ENCODE measurements around the gene POU2AF2. TPM values are rescaled to one million over a fixed set of nuclear protein-coding genes. Genes with fewer than 3 reads are reported as not detected.

POU2AF2 gene
- total RNA-seq, 2 donors from 2014 or later, result 1.3 to 2.2 TPM

DNA sequence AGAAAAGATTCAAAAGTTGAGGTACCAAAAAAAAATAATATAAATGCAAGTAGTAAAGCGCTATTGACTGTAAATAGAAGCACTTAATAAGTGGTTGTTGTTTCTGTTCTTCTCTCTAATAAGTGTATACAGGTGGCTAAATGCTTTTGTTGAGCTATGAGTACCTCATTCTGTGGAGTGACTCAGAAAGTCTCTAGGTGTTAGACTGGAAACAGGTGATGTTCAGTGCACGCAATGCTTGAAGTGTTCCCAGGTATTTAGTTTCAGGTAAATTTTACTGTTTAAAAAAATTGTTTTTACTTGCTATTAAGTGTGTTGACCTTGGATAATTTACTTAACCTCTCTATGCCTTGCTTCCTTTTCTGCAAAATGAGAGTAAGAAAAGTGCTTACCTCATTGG lies 77.0 kb downstream of the POU2AF2 start:
- Histone ChIP-seq H3K9ac (ENCODE audit: low read depth in 2 of 2, low read length in 2 of 2) (no peak overlapping the region), H3K27me3 (no peaks in the 10 kb centered on the region), H3K9me3 (no peaks in the 10 kb centered on the region), H3K4me3 (no peak overlapping the region), H3K4me1 (no peaks in the 10 kb centered on the region), H3K27ac (no peak overlapping the region), H3K36me3 (no peaks in the 10 kb centered on the region)
- TF ChIP-seq, protein P1, sequence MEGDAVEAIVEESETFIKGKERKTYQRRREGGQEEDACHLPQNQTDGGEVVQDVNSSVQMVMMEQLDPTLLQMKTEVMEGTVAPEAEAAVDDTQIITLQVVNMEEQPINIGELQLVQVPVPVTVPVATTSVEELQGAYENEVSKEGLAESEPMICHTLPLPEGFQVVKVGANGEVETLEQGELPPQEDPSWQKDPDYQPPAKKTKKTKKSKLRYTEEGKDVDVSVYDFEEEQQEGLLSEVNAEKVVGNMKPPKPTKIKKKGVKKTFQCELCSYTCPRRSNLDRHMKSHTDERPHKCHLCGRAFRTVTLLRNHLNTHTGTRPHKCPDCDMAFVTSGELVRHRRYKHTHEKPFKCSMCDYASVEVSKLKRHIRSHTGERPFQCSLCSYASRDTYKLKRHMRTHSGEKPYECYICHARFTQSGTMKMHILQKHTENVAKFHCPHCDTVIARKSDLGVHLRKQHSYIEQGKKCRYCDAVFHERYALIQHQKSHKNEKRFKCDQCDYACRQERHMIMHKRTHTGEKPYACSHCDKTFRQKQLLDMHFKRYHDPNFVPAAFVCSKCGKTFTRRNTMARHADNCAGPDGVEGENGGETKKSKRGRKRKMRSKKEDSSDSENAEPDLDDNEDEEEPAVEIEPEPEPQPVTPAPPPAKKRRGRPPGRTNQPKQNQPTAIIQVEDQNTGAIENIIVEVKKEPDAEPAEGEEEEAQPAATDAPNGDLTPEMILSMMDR (IDR thresholded peaks at IDR 0.05), result no peak
- DNase-seq, result no peak
- intact Hi-C loops (cut with DNase I), result no loop called here

DNA sequence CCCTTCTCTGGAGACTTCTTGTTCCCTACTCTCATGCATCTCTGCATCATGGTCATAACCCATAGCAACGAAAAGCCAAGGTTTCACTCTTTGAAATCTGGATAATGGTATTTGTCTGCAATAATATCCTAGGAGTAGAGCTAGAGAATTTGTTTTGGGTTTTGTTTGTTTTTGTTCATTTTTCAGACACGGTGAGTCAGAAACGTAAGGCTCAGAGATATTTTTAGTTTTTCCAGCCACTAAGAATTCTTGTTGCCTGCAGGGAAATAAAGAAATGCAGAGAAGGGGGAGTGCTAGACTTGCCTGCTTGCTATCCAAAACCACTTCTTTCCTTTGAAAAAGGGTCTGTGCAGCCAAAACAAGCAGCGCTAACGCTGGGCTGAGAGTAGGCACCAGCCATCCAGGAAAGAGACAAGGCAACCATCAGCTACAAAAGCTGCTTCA lies 78.8 kb downstream of the POU2AF2 start:
- intact Hi-C loops (cut with DNase I), result no loop called here
- Histone ChIP-seq H3K9ac (ENCODE audit: low read depth in 2 of 2, low read length in 2 of 2) (no peak overlapping the region), H3K4me1 (no peaks in the 10 kb centered on the region), H3K4me3 (no peak overlapping the region), H3K27me3 (no peaks in the 10 kb centered on the region), H3K9me3 (no peaks in the 10 kb centered on the region), H3K36me3 (no peaks in the 10 kb centered on the region), H3K27ac (no peak overlapping the region)
- TF ChIP-seq, protein P1 (IDR thresholded peaks at IDR 0.05), result no peak
- no peak for DNase-seq

DNA sequence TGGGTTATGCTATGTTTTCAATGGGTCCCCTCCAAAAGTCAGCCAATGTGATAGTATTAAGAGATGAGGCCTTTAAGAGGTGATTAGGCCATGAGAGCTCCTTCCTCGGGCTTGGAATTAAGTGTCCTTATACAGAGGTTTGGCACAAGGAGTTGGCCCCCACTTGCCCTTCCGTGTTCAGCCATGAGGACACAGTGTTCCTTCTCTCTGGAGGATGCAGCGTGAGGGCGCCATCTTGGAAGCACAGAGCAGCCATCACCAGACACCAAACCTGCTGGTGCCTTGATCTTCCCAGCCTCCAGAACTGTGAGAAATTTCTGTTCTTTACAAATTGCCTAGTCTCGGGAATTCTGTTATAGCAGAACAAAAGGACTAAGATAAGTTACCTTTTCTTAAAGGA lies 79.7 kb downstream of the POU2AF2 start:
- H3K4me1 ChIP-seq, result no peaks in the 10 kb centered on the region
- no peaks in the 10 kb centered on the region for H3K9me3 ChIP-seq
- intact Hi-C loops (cut with DNase I), result no loop called here
- no peak overlapping the region for H3K4me3 ChIP-seq
- no peak for DNase-seq
- TF ChIP-seq, protein P1 (IDR thresholded peaks at IDR 0.05), result no peak
- H3K27ac ChIP-seq, result no peak overlapping the region
- no peaks in the 10 kb centered on the region for H3K36me3 ChIP-seq
- no peaks in the 10 kb centered on the region for H3K27me3 ChIP-seq
- no peak overlapping the region for H3K9ac ChIP-seq (ENCODE audit: low read depth in 2 of 2, low read length in 2 of 2)

DNA sequence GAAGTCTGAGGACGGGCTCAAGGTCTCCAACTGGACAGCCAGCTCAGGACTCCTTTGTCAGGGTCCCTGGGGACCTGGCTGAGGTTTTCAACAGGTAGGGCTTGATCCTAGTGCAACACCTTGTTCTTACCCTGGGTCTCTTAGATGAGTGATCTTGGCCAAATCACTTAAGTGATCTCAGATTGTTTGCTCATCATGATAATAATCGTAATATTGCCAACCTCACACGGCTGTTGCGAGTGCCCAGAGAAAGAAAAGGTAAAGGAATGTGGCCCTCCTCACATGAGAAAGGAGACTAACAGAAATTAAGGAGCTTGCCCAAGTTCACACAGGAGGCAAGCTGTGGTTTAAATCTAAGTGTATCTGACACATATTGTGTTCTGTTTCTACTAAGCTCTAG lies 81.3 kb downstream of the POU2AF2 start:
- DNase-seq, result no peak
- no peaks in the 10 kb centered on the region for H3K36me3 ChIP-seq
- H3K4me1 ChIP-seq, result no peaks in the 10 kb centered on the region
- H3K9ac ChIP-seq (ENCODE audit: low read depth in 2 of 2, low read length in 2 of 2), result no peak overlapping the region
- no peak overlapping the region for H3K27ac ChIP-seq
- no peaks in the 10 kb centered on the region for H3K9me3 ChIP-seq
- H3K27me3 ChIP-seq, result no peaks in the 10 kb centered on the region
- TF ChIP-seq, protein P1 (IDR thresholded peaks at IDR 0.05), result no peak
- intact Hi-C loops (cut with DNase I), result no loop called here
- H3K4me3 ChIP-seq, result no peak overlapping the region

DNA sequence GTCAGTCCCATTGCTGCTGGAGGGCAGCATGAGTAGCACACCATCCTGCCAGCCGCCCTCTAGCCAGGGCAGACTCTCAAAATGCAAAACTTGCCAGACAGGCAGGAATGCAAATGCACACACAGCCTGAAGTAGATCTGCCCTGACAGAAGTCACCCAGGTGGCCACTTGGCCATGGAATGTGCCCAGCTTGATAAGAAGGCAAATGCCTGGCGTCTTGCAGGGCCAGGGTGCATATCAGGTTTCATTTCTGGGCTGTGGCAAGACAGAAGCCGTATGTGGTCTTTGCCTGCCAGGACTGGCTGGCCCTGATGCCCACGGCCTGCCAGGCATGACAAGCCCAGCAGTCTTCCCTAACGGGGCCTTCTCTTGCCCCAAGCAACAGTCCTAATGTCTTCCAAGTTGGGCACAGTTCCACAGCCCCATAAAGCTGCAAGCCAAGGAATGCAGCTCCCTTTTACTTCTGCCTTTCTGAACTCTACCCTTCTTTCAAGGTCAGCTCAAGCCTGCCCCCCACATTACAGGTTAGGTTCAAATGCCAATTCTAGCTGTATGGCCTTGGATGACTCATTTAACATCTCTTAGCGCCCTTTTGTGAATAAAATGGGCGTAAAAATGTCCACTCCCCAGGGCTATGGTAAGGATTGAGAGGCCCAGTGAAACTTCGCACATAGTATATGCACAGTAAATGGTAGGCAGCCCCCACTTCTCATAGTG lies 82.5 kb downstream of the POU2AF2 start:
- Histone ChIP-seq H3K9me3 (no peaks in the 10 kb centered on the region), H3K4me1 (no peaks in the 10 kb centered on the region), H3K4me3 (no peak overlapping the region), H3K27ac (no peak overlapping the region), H3K27me3 (no peaks in the 10 kb centered on the region), H3K36me3 (no peaks in the 10 kb centered on the region), H3K9ac (ENCODE audit: low read depth in 2 of 2, low read length in 2 of 2) (no peak overlapping the region)
- TF ChIP-seq, protein P1 (IDR thresholded peaks at IDR 0.05), result no peak
- intact Hi-C loops (cut with DNase I), result no loop called here
- no peak for DNase-seq
